Astrocyte of the cerebellum (primary cell): ENCODE results near the gene NSG2.

Experiments
- DNase-seq: peaks from one replicate; pipeline ENCODE4 v3.0.0-alpha.2; 2011; ENCODE audit warnings: low read depth
- H3K4me3 ChIP-seq: 2 replicates; pipeline ENCODE4 v1.5.1; 2011; ENCODE audit warnings: mild to moderate bottlenecking, low read depth, low read length, moderate library complexity
- in situ Hi-C: cut with HindIII; loops from 2 replicates; pipeline ENCODE4 v1.10.0; 2017; ENCODE audit warnings: low sequenced_read_pairs
- TF ChIP-seq, protein P1 (sequence below): IDR thresholded peaks from 2 replicates; pipeline ENCODE4 v1.5.1; 2012; ENCODE audit warnings: low read length, low read depth, moderate library complexity, mild to moderate bottlenecking; ENCODE audit errors: missing control alignments

The NSG2 gene

DNA sequence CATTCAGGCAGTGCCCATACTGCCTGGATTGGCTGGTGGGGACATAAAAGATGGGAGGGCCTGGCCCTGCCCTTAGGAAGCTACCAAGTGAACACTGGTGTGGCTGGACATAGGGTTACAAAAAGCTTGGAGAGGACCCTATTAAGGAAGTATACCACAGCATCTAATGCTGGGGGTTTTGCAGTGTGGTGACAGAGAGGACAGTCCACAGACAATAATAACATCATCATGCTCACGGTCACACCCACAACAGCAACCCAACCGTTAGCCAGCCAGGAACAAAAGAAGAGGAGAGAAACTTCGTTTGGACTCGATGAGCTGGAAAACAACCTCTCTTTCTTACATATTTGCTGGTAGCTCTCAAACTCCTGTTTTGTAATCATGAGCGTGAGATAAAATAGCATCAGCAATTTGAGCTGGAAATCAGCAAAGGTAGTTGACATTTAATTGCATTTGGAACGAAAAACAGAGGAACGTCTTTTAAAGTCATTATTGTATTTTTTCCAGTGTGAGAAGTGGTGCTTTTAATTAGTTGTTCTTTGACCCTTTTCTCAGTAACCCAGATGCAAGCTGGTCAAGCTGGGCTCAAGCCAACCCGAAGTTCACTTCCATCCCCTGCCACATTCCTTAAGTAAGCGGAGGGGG lies 73.4 kb downstream of the NSG2 start:
- no peak overlapping the region for H3K4me3 ChIP-seq
- TF ChIP-seq, protein P1, sequence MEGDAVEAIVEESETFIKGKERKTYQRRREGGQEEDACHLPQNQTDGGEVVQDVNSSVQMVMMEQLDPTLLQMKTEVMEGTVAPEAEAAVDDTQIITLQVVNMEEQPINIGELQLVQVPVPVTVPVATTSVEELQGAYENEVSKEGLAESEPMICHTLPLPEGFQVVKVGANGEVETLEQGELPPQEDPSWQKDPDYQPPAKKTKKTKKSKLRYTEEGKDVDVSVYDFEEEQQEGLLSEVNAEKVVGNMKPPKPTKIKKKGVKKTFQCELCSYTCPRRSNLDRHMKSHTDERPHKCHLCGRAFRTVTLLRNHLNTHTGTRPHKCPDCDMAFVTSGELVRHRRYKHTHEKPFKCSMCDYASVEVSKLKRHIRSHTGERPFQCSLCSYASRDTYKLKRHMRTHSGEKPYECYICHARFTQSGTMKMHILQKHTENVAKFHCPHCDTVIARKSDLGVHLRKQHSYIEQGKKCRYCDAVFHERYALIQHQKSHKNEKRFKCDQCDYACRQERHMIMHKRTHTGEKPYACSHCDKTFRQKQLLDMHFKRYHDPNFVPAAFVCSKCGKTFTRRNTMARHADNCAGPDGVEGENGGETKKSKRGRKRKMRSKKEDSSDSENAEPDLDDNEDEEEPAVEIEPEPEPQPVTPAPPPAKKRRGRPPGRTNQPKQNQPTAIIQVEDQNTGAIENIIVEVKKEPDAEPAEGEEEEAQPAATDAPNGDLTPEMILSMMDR, result no peak
- in situ Hi-C loops, result no loop called here
- no peak for DNase-seq

DNA sequence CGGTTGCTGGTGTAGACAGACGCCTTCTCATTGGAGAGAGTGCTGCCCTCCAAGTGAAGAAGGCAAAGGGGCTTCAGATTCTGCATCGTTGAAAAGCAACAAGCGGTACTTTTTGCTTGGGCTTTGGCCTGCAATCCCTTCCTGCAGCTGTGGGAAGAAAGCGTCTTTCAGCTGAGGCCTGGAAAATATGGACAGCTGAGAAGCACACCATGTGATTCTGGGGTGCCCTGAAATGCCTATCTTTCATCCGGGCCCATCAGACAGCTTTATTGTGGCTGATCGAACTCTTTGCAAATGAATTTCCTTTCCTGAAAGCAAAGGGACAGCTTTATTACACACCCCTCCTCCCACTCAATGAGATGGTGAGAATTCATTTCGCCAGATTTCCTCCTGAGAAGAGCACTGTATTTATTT lies 74.0 kb downstream of the NSG2 start:
- no peak overlapping the region for H3K4me3 ChIP-seq
- TF ChIP-seq, protein P1, result no peak
- in situ Hi-C loops, result no loop called here
- DNase-seq, result no peak

DNA sequence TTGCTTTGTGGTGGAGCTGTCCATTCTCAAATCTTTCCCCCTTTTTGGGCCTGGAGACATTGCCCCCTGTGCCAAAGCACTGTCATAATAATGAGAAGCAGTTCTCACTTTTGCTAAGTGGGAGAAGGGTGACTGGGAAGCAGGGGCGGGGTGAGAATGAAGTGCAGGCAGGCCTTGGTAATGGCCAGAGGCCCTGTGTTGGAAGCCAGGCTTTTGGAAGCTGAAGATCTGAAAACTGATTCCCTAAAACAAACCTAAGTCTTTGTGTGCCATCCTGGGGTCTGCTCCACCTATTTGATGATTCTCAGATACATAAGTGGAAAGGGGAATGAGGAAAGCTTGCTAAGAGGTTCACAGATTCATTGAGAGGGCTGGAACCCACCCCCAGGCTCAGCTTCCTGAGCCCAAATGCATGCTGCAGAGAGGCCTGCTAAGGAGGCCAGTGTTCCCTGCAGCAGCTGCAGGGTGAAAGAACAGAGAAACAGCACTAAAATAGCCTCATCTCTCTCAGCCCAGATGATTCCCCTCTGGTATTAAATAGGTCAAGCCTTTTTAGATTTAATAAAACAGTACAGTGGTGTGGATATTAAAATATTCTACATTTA lies 75.0 kb downstream of the NSG2 start:
- DNase-seq, result no peak
- no peak overlapping the region for H3K4me3 ChIP-seq
- in situ Hi-C loops, result no loop called here
- TF ChIP-seq, protein P1, result no peak

DNA sequence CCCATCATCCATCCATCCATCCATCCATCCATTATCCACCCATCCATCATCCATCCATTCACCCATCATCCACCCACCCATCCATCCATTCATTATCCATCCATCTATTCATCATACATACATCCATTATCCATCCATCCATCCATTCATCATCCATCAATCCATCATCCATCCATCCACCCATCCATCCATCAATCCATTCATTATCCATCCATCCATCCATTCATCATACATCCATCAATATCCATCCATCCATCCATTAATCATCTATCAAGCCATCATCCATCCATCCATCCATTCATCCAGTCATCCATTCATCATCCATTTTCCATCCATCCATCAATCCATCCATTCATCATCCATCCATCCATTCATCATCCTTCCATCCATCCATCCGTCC lies 89.0 kb downstream of the NSG2 start:
- no peak for DNase-seq
- TF ChIP-seq, protein P1, result no peak
- in situ Hi-C loops, result no loop called here
- no peak overlapping the region for H3K4me3 ChIP-seq

DNA sequence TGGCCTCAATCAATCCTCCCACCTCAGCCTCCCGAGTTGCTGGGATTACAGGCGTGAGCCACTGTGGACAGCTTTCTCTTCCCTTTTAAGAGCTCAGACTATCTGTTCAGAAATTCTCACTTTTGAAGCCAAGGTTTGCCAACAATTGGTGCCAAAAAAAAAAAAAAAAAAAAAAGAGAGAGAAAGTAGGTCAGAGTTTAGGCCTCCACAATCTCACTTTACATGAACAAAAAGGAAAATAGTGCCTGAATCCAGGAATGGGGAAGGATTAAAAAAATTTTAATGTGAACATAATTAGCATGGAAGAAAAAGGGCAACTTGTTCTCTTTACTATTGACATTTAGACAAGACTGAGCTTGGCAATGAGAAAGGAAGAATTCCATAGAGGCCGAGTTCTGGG lies 94.1 kb downstream of the NSG2 start:
- no peak overlapping the region for H3K4me3 ChIP-seq
- TF ChIP-seq, protein P1, result no peak
- in situ Hi-C loops, result no loop called here
- no peak for DNase-seq

DNA sequence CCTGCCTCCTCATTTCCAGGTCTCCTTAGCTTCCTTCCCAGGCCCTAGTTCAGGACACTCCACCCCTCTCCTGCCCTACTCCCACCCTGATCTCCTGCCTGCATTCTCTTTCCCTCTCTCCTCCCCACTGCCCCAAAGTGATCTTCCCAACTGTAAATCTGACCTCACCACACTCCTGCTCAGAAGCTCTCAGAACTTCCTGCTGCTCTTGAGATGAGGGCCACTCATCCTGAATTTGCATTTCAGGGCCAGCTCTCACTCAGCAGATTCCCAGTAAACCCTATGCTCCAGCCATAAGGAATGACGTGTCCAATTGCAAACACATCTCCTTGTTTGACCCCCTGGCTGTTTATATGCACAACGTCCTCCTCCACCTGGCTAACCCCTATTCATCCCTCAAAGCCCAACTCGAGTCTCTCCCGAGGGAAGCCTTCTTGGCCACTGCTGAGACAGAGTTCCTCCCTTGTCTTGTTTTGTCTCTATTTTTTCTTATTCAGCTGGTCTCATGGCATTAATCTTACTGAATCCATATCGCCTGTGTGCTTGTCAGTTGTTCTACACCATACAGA lies 95.0 kb downstream of the NSG2 start:
- H3K4me3 ChIP-seq, result no peak overlapping the region
- in situ Hi-C loops, result no loop called here
- DNase-seq, result no peak
- TF ChIP-seq, protein P1, result no peak
